ENCODE data around the gene AGFG2.

AGFG2 gene

DNA sequence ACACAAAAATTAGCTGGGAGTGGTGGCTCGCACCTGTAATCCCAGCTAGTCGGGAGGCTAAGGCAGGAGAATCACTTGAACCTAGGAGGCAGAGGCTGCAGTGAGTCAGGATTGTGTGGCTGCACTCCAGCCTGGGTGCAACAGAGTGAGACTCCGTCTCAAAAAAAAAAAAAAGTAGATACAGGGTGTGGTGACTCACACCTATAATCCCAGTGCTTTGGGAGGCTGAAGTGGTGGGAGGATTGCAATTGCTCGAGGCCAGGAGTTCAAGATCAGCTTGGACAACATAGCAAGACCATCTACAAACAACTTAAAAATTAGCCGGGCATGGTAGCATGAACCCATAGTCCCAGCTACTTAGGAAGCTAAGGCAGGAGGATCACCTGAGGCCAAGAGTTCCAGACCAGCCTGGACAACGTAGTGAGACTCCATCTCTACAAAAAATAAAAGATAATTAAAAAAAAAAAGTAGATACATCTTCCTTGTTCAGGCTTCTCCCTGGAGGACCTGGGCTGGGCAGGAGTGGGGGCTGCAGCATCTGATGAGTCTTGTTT lies 75.4 kb downstream of the AGFG2 start:
- no peak for DNase-seq
